Natural killer cell treated with Interleukin-12 subunit alpha and Interleukin-12 subunit beta and Interleukin-15 and Interleukin-18, amount 100 ng/mL, for 72 hours (primary cell): ENCODE measurements around the gene PLCB2. TPM values are rescaled to one million over a fixed set of nuclear protein-coding genes. Genes with fewer than 3 reads are reported as not detected.
A peak's percentile ranks its signal among the peaks of the same experiment; 100 is the strongest.

Source experiments
- ATAC-seq, 2 donors: fragments of 150-1000 bp; cut with Tn5 transposase in 1 of 2; sonication (Bioruptor Pico), chemical (Tn5 transposase) in 1 of 2; 2 replicates each; pipeline ENCODE4 v1.10.0; 2021
- DNase-seq: peaks from one replicate; pipeline ENCODE4 v3.0.0; 2022; ENCODE audit warnings: low spot score
- H3K27ac Mint-ChIP-seq, 2 donors: 1 replicate in 1 of 2; 2 replicates in 1 of 2; pipeline ENCODE4 v1.8.0; 2022; ENCODE audit warnings: mixed read lengths in 2 of 2, mild to moderate bottlenecking in 1 of 2, moderate library complexity in 1 of 2
- H3K27me3 Mint-ChIP-seq, 2 donors: 1 replicate in 1 of 2; 2 replicates in 1 of 2; pipeline ENCODE4 v1.8.0; 2022; ENCODE audit warnings: mixed read lengths in 2 of 2
- H3K36me3 Mint-ChIP-seq: one replicate; pipeline ENCODE4 v1.8.0; 2022; ENCODE audit warnings: mixed read lengths
- H3K4me1 Mint-ChIP-seq, 2 donors: 1 replicate in 1 of 2; 2 replicates in 1 of 2; pipeline ENCODE4 v1.8.0; 2022; ENCODE audit warnings: low read depth in 2 of 2, mixed read lengths in 2 of 2, mild to moderate bottlenecking in 1 of 2
- H3K4me3 Mint-ChIP-seq: one replicate; pipeline ENCODE4 v1.8.0; 2022; ENCODE audit warnings: mixed read lengths
- H3K9me3 Mint-ChIP-seq: 2 replicates; pipeline ENCODE4 v1.8.0; 2022; ENCODE audit warnings: mixed read lengths
- total RNA-seq, 2 donors: library from RNA; stranded (reverse); gene quantifications; one replicate each; pipeline ENCODE4 v1.2.3, GENCODE V29; 2022

The PLCB2 gene
- total RNA-seq, 2 donors from 2014 or later = 90.5 to 109 TPM

GRCh38 chr15:40325700-40326099 lies 18.0 kb upstream of the PLCB2 start:
- Mint-ChIP-seq H3K9me3 (no peaks in the 10 kb centered on the region), H3K4me3 (peak overlapping the region; percentile 79), H3K27me3 (no peaks in the 10 kb centered on the region), H3K27ac (no peak overlapping the region), H3K36me3 (no peaks in the 10 kb centered on the region), H3K4me1 (peaks cover 33 to 50% of the 10 kb centered on the region in 2 donors)
- ATAC-seq (no peak), DNase-seq (no peak)

GRCh38 chr15:40325188-40325587 lies 17.5 kb upstream of the PLCB2 start:
- Mint-ChIP-seq H3K4me1 (peaks cover 35 to 50% of the 10 kb centered on the region in 2 donors), H3K4me3 (peak overlapping the region; percentile 79), H3K9me3 (no peaks in the 10 kb centered on the region), H3K36me3 (no peaks in the 10 kb centered on the region), H3K27ac (no peak overlapping the region), H3K27me3 (no peaks in the 10 kb centered on the region)
- ATAC-seq (no peak), DNase-seq (no peak)

- Mint-ChIP-seq H3K4me3 (peak overlapping the region; percentile 79), H3K36me3 (no peaks in the 10 kb centered on the region), H3K27me3 (no peaks in the 10 kb centered on the region), H3K4me1 (peaks cover 37 to 50% of the 10 kb centered on the region in 2 donors), H3K27ac (no peak overlapping the region), H3K9me3 (no peaks in the 10 kb centered on the region)
- ATAC-seq = peak; percentile 11 to 13
- no peak for DNase-seq
These were observed 16.5 kb upstream of the PLCB2 start for GRCh38 chr15:40323953-40324937.

- peak within 1 kb of the TSS; percentile 85 for H3K4me3 Mint-ChIP-seq
- H3K4me1 Mint-ChIP-seq = peaks cover 37 to 50% of the 10 kb centered on the region in 2 donors
- peak within 1 kb of the TSS in 1 of 2 donors; percentile 63 for H3K27ac Mint-ChIP-seq
- H3K36me3 Mint-ChIP-seq = no peaks in the 10 kb centered on the region
- no peaks in the 10 kb centered on the region for H3K9me3 Mint-ChIP-seq
- peak; percentile 94 to 96 for ATAC-seq
- peak; percentile 93 for DNase-seq
- no peaks in the 10 kb centered on the region for H3K27me3 Mint-ChIP-seq
These were observed 15.7 kb upstream of the PLCB2 start, which contains the start of gene INAFM2 for GRCh38 chr15:40323239-40323952. Gene INAFM2, plus strand, starts transcription at chr15:40323692. Its CDS starts 364 bp downstream, at chr15:40324056.

DNA sequence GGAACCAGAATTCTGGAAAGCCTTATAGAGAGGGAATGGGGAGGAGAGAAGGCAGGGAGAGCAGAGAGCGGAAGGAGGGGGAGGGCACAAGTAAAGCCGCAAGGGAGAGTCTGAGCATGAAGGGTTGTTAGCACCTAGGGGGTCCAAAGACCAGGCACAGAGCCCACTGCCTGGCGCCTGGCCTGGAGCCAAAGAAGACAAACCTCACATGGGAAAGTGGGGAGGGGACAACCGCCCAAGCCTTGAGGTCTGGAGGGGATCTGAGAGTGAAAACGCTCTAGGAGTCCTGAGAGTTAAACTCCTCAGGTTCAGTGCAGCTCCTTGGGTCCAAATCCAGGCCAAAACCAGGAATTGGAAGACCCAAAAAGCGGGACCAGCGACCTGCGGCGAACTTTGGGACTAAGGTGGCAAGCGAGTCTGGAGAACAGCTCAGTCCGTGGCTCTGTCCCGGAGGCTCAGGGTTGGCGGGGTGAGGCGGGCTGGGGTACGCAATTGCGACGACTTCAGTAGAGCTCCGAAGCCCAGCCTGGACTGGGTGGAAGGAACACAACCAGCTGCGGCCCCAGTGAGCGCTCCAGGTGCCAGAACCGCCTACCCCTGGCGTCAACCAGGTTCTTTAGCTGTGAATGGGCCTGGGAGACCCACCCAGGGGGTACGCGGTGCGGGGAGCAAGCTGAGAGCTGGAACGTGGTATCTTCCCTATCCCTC lies 14.9 kb upstream of the PLCB2 start:
- Mint-ChIP-seq H3K4me1 (peaks cover 32 to 44% of the 10 kb centered on the region in 2 donors), H3K27me3 (no peaks in the 10 kb centered on the region), H3K4me3 (peak overlapping the region; percentile 85), H3K9me3 (no peaks in the 10 kb centered on the region), H3K27ac (peak overlapping the region in 1 of 2 donors; percentile 63), H3K36me3 (no peaks in the 10 kb centered on the region)
- ATAC-seq (no peak), DNase-seq (no peak)

DNA sequence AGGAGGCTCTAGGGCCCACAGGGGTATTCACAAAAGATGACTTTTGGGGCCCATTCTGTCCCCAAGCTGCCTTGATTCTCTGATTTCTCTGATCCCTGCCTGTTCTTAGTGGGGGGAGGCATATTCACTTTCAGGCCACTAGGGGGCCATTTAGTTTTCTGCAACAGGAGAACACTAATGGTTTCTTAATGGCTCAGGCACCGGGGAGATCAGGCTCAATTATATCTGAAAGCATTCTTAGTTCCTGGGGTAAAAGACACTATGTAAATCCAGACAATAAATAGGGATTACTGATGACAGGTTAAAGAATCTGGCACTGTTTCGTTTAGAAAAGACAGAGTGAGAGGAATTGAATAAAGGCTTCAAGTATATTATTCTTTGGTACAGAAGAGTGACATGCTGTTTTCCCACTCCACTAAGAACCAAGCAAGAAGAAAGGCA lies 13.2 kb upstream of the PLCB2 start:
- peak overlapping the region; percentile 44 for H3K4me3 Mint-ChIP-seq
- H3K36me3 Mint-ChIP-seq = no peaks in the 10 kb centered on the region
- no peaks in the 10 kb centered on the region for H3K9me3 Mint-ChIP-seq
- ATAC-seq (no peak), DNase-seq (no peak)
- peak overlapping the region in 1 of 2 donors; percentile 9 for H3K27ac Mint-ChIP-seq
- no peaks in the 10 kb centered on the region for H3K27me3 Mint-ChIP-seq
- peaks cover 22 to 28% of the 10 kb centered on the region in 2 donors for H3K4me1 Mint-ChIP-seq

- Mint-ChIP-seq H3K4me3 (no peak overlapping the region), H3K27ac (no peak overlapping the region), H3K36me3 (no peaks in the 10 kb centered on the region), H3K9me3 (no peaks in the 10 kb centered on the region), H3K27me3 (no peaks in the 10 kb centered on the region), H3K4me1 (peaks cover 27 to 28% of the 10 kb centered on the region in 2 donors)
- DNase-seq (no peak), ATAC-seq (no peak)
These were observed 12.7 kb upstream of the PLCB2 start for GRCh38 chr15:40320409-40320808.

- ATAC-seq = no peak
- Mint-ChIP-seq H3K9me3 (no peaks in the 10 kb centered on the region), H3K36me3 (no peaks in the 10 kb centered on the region)
These were observed 9.8 kb upstream of the PLCB2 start for GRCh38 chr15:40317580-40317979.

GRCh38 chr15:40316931-40317330 lies 9.2 kb upstream of the PLCB2 start:
- ATAC-seq = no peak

More at GRCh38 chr15:40317580-40317979, 9.8 kb upstream of the PLCB2 start:
- no peak for DNase-seq
- H3K4me1 Mint-ChIP-seq = peaks cover 35 to 36% of the 10 kb centered on the region in 2 donors
- no peak overlapping the region for H3K4me3 Mint-ChIP-seq
- no peak overlapping the region for H3K27ac Mint-ChIP-seq
- no peaks in the 10 kb centered on the region for H3K27me3 Mint-ChIP-seq

GRCh38 chr15:40314723-40315276 lies 7.1 kb upstream of the PLCB2 start:
- Mint-ChIP-seq H3K4me1 (peaks cover 30 to 31% of the 10 kb centered on the region in 2 donors), H3K27ac (no peak overlapping the region), H3K4me3 (no peak overlapping the region), H3K27me3 (no peaks in the 10 kb centered on the region), H3K36me3 (no peaks in the 10 kb centered on the region), H3K9me3 (no peaks in the 10 kb centered on the region)
- no peak for ATAC-seq
- no peak for DNase-seq

More at GRCh38 chr15:40316931-40317330, 9.2 kb upstream of the PLCB2 start:
- DNase-seq = no peak
- H3K9me3 Mint-ChIP-seq = no peaks in the 10 kb centered on the region
- no peak overlapping the region for H3K4me3 Mint-ChIP-seq
- no peaks in the 10 kb centered on the region for H3K27me3 Mint-ChIP-seq
- H3K4me1 Mint-ChIP-seq = peaks cover 34 to 35% of the 10 kb centered on the region in 2 donors
- no peaks in the 10 kb centered on the region for H3K36me3 Mint-ChIP-seq
- H3K27ac Mint-ChIP-seq = no peak overlapping the region

DNA sequence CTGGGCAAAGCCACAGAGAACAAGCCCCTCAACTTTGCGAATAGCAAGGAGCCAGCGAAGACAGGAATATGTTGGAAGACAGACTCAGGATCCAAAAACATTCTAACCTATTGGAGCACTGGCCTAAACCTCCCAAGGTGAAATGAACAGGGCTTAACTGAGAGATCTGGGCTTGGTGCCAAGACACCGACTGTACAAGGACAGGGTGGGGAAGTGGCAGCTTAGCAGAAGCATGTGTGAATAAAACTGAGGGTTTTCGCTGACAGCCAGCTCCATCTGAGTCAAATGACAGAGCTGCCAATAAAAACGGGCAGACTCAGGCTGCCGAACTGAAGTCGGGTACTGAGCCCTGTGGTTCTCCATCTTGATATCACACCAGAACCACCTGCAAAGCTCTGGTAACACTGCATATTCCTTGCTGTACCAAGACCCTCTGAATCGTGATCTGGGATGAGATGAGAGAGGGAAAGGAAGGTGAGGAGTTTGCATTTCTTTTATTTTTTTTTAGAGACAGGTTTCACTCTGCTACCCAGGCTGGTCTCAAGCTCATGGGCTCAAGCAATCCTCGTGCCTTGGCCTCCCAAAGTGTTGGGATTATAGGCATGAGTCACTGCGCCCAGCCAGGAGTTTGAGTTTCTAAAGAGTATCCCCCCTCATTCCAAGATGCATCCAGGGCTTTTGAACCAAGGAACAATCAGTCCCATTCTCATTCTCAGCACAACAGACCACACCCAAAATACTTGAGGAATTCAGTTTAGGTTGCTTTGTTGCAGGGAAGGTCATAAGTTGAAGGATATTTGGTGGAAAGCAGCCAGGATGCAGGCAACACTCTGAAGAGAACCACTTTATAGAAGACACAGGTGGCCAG lies 6.0 kb upstream of the PLCB2 start:
- H3K27ac Mint-ChIP-seq = peak overlapping the region; percentile 65 to 76
- peak in 1 of 2 donors; percentile 63 for ATAC-seq
- H3K9me3 Mint-ChIP-seq = no peaks in the 10 kb centered on the region

GRCh38 chr15:40312370-40313158 lies 4.8 kb upstream of the PLCB2 start:
- Mint-ChIP-seq H3K9me3 (no peaks in the 10 kb centered on the region), H3K4me3 (no peak overlapping the region), H3K27ac (no peak overlapping the region), H3K27me3 (no peaks in the 10 kb centered on the region), H3K36me3 (no peaks in the 10 kb centered on the region), H3K4me1 (peaks cover 43 to 45% of the 10 kb centered on the region in 2 donors)
- peak; percentile 55 for DNase-seq
- ATAC-seq = no peak

More for the DNA sequence above, 6.0 kb upstream of the PLCB2 start:
- H3K27me3 Mint-ChIP-seq = no peaks in the 10 kb centered on the region
- H3K4me3 Mint-ChIP-seq = peak overlapping the region; percentile 67
- peak; percentile 63 for DNase-seq
- H3K36me3 Mint-ChIP-seq = no peaks in the 10 kb centered on the region
- peaks cover 38 to 40% of the 10 kb centered on the region in 2 donors for H3K4me1 Mint-ChIP-seq
